PC-9 (cell line): ENCODE measurements around the gene TMEM139.

Experiments used
- CTCF ChIP-seq: fragments of 200-600 bp; sonication (generic); conservative IDR thresholded peaks from 2 replicates; pipeline ENCODE4 v1.6.1; 2017; ENCODE audit warnings: mixed run types, antibody characterized with exemption, mild to moderate bottlenecking, moderate library complexity
- EZH2 ChIP-seq: fragments of 200-600 bp; sonication (generic); IDR thresholded peaks from 2 replicates; pipeline ENCODE4 v1.8.0; 2017; ENCODE audit warnings: antibody characterized with exemption, low read depth

DNA sequence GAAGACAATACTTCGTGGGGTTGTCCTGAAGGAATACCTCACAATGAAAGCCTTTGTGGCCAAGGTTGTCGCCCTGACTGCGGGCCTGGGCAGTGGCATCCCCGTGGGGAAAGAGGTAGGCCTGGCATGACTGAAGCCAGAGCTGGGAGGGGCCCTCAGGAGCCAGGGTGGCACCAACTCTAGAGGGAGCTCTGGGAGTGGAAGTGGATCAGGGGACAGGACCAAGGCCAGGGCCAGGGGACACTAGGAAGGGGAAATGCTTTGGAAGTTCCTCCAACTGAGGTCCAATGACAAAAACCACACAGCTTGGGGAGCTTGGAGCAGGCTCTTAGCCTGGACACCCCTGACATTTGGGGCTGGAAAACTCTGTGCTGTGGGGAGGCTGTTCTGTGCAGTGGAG is 37.0 kb downstream of the TMEM139 start:
- TF ChIP-seq CTCF, result no peak; the same call in 1 of the 2 replicates
- no peak for TF ChIP-seq EZH2
